Right cardiac atrium (tissue), 5 donors: ENCODE data around the gene SRSF7. TPM values are rescaled to one million over a fixed set of nuclear protein-coding genes. Genes with fewer than 3 reads are reported as not detected.
"Not testable (repeated sequence)": the region's sequence is repeated elsewhere in the genome, so short reads cannot be mapped to it uniquely, and the experiment has no call there.

Experiments used
- ATAC-seq, 2 donors: fragments of 200-7000 bp; cut with Tn5 transposase; one replicate each; pipeline versions ENCODE4 v1.8.0 to v1.9.1; 2020; ENCODE audit warnings: moderate library complexity in 2 of 2, mild to moderate bottlenecking in 1 of 2
- DNase-seq, 3 donors: peaks; one replicate each; pipeline ENCODE4 v3.0.0-alpha.2; 2020
- H3K27ac ChIP-seq: one replicate; pipeline ENCODE4 v1.5.1; 2013; ENCODE audit warnings: mild to moderate bottlenecking, low read length, control low read depth, moderate library complexity
- H3K27me3 ChIP-seq: one replicate; pipeline ENCODE4 v1.6.1; 2013; ENCODE audit not compliant: control insufficient read depth, insufficient read depth
- H3K4me1 ChIP-seq: one replicate; pipeline ENCODE4 v1.6.1; 2013; ENCODE audit warnings: low read length; ENCODE audit not compliant: control insufficient read depth, insufficient read depth
- H3K4me3 ChIP-seq: one replicate; pipeline ENCODE4 v1.5.1; 2013; ENCODE audit warnings: low read length, control low read depth
- H3K9me3 ChIP-seq: one replicate; pipeline ENCODE4 v1.6.1; 2013; ENCODE audit warnings: low read length; ENCODE audit not compliant: control insufficient read depth
- WGBS: extraction: QIAGEN DNeasy Blood & Tissue Kit; methylation state at CpG from one replicate; pipeline ENCODE4 v1.1.7; 2013; 5-methylcytosine and 5-hydroxymethylcytosine counted together
- intact Hi-C, 4 donors: fragments of 100-400 bp; cut with DNase I; formaldehyde crosslinking; loops; one replicate each; pipeline versions ENCODE4 v1.11.0 to v1.14.0; 2022 to 2023
- long read RNA-seq, 4 donors: library from polyadenylated mRNA; unstranded; transcript quantifications; one replicate each; pipeline ENCODE4 v2.0.0, GENCODE V29; 2020 to 2021
- polyA plus RNA-seq: library from polyadenylated mRNA; stranded (reverse); fragments of 200-250 nt; gene quantifications from one replicate; pipeline ENCODE4 v1.2.3, GENCODE V29; 2013
- total RNA-seq, 4 donors: library from RNA; stranded (reverse); fragmentation: NEBNext Ultra II Directional; extraction: Animal tissue kit (Norgen Biotek cat#: 25700); gene quantifications; one replicate each; pipeline ENCODE4 v1.2.1, GENCODE V29; 2021
- donor health status: healthy with polysubstance abuse.
- donor health status: DM: no; HTN: yes; CAD: no.
- donor health status: DM: no; HTN: no; CAD: no.
- donor health status: DM: no; HTN: yes; CAD: no; lungs with severe emphysema.
- donor health status: DM: yes; HTN: yes; CAD: no.

The SRSF7 gene
- total RNA-seq (10 to 100 TPM; 51.4 to 87.1 (median 64.6) TPM), polyA plus RNA-seq (51.1 TPM)
- long read RNA-seq, donor 1, transcript SRSF7-201 (8 exons, 2,489 nt): major isoform, 24 of 40 reads
- long read RNA-seq, donor 1, partial matches to known transcripts: 4 of 40 reads
- long read RNA-seq, donor 1, other reads (novel, unspliced or antisense): 4 of 40 reads
- long read RNA-seq, donor 2, transcript SRSF7-201 (8 exons, 2,489 nt): major isoform, 10 of 20 reads
- long read RNA-seq, donor 2, partial matches to known transcripts: 3 of 20 reads
- long read RNA-seq, donor 2, other reads (novel, unspliced or antisense): 1 of 20 reads
- long read RNA-seq, donor 3, transcript SRSF7-208 (7 exons, 1,903 nt): minor isoform, 6 of 35 reads
- long read RNA-seq, donor 3, transcript SRSF7-201 (8 exons, 2,489 nt): major isoform, 14 of 35 reads
- long read RNA-seq, donor 3, partial matches to known transcripts: 7 of 35 reads
- long read RNA-seq, donor 3, other reads (novel, unspliced or antisense): 4 of 35 reads
- long read RNA-seq, donor 4, transcript SRSF7-201 (8 exons, 2,489 nt): major isoform, 9 of 20 reads
- long read RNA-seq, donor 4, partial matches to known transcripts: 1 of 20 reads
- long read RNA-seq, donor 4, other reads (novel, unspliced or antisense): 2 of 20 reads

DNA sequence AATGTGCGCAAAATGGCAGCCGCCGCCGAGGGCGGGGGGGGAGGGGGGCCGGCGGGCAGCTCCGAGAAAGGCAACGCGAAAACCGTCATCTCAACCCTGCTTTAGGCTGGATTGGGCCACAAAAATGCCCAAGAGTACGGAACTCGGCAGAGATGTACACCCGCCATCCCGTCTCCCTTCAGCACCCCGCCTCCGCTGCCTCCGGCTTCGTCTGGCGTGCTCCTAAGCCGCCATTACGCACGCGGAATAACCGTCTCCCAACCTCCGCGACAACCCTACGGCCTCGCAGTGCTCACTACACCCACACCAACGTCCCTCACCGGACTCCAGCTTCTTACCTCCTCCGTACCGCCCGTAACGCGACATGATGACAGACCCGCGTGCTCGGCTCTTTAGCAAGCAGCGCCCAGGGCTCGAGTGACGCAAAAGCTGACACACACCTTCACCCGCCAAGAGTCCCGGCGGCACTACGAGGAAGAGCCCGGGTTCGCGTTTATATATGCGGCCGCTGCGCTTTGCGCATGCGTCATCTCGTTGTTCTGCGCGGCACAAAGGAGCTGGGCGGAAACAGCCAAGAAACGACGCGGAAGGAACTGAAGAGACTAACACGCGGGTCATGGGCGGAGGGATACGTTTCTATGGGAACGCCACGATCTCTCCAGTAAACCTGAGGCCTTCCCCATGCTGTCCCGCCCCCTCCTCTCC is at the start of gene SRSF7:
Gene SRSF7 (minus strand): TSS at position 471 of the 705 bp plus-strand sequence. CDS start 105 bp downstream, at position 366.
- peak; percentile 94 to 96 for ATAC-seq
- Histone ChIP-seq H3K4me3 (peak within 1 kb of the TSS; percentile 77), H3K27ac (peak within 1 kb of the TSS; percentile 100), H3K9me3 (no peaks in the 10 kb centered on the region), H3K4me1 (peaks cover 3% of the 10 kb centered on the region), H3K27me3 (no peaks in the 10 kb centered on the region)
- intact Hi-C loops: no loop called here
- peak; percentile 97 to 99 (median 98) for DNase-seq
- WGBS: under 1% methylated on average over 68 of the region's 68 CpGs

GRCh38 chr2:38797953-38798352 is 46.8 kb upstream of the SRSF7 start:
- Histone ChIP-seq H3K4me3 (no peak overlapping the region), H3K27ac (no peak overlapping the region), H3K27me3 (no peaks in the 10 kb centered on the region), H3K9me3 (no peaks in the 10 kb centered on the region), H3K4me1 (no peaks in the 10 kb centered on the region)
- ATAC-seq (no peak), DNase-seq (no peak)
- WGBS: 92% methylated on average over 3 of the region's 3 CpGs
- intact Hi-C loops: no loop called here

GRCh38 chr2:38797250-38797676 is 46.1 kb upstream of the SRSF7 start:
- no peak for DNase-seq
- WGBS: 70% methylated on average over 10 of the region's 10 CpGs
- Histone ChIP-seq H3K9me3 (no peaks in the 10 kb centered on the region), H3K27me3 (no peaks in the 10 kb centered on the region), H3K4me1 (no peaks in the 10 kb centered on the region), H3K4me3 (no peak overlapping the region), H3K27ac (no peak overlapping the region)
- no peak for ATAC-seq
- intact Hi-C loops: no loop called here

DNA sequence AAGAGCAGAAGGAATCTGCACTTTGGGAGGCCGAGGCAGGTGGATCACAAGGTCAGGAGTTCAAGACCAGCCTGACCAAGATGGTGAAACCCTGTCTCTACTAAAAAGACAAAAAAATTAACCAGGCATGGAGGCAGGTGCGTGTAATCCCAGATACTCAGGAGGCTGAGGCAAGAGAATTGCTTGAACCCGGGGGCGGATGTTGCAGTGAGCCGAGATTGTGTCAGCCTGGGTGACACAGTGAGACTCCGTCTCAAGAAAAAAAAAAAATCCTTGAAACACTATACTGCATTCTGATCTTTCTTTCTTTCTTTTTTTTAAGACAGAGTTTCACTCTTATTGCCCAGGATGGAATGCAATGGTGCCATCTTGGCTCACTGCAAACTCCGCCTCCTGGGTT is 43.9 kb upstream of the SRSF7 start:
- H3K4me1 ChIP-seq, H3K9me3 ChIP-seq, DNase-seq, H3K27ac ChIP-seq, ATAC-seq, H3K27me3 ChIP-seq, H3K4me3 ChIP-seq, intact Hi-C loops: not testable (repeated sequence)
- WGBS: 91% methylated on average over 7 of the region's 7 CpGs

DNA sequence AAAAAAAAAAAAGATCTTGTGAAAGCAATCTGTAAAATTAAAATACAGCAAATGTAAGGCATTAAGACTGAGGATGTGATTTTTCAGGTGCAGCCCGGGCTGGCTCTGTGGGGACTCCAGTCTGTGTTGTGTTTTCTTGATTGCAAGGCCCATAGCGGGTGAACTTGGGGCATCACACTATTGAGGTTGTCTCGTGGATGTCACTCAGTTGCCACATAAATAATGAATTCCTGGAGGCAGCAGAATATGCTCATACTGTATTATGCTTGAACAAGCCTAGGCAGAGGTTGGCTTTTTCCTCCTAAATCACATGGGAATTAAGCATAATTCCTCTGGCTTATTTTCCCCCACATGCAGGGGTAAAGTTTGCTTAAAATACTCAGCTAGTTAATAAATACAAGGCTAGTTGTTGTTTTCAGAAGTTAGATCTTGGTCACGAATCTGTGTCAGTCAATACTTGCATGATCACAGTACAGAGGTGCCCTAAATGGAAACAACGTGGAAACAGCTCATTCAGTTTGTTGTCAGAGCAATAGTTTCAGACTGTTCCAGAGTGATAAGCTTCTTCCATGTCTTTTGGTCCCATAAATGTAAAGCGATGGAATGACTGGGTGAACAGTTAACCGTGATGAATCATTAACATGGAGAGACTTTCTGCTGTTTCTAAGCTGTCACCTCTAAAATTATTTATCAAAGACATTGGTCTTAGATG is 43.2 kb upstream of the SRSF7 start:
- Histone ChIP-seq H3K9me3 (no peaks in the 10 kb centered on the region), H3K4me3 (no peak overlapping the region), H3K27ac (no peak overlapping the region), H3K27me3 (no peaks in the 10 kb centered on the region), H3K4me1 (no peaks in the 10 kb centered on the region)
- DNase-seq (no peak), ATAC-seq (no peak)
- intact Hi-C loops: no loop called here
- WGBS: 79% methylated on average over 7 of the region's 7 CpGs

DNA sequence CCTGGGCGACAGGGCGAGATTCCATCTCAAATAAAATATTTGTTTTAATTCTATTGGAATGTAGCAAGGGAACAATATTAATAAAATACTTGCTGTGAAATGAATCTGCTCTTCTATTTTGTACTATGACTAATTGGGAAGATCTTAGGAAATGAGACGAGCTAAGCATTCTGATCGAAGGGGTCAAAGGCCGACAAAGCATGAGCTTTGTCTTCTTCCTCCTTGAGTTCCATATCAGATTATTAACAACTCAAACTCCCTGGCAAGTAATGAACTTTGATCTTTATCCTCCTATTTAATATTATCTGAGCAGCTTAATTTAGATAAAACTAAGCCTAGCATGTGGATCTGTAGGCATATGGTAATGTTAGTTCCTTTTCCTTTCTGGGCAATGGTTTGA is 42.4 kb upstream of the SRSF7 start:
- H3K4me3 ChIP-seq: no peak overlapping the region
- H3K4me1 ChIP-seq: no peaks in the 10 kb centered on the region
- no peak overlapping the region for H3K27ac ChIP-seq
- intact Hi-C loops: no loop called here
- no peaks in the 10 kb centered on the region for H3K9me3 ChIP-seq
- WGBS: 91% methylated on average over 5 of the region's 5 CpGs
- no peaks in the 10 kb centered on the region for H3K27me3 ChIP-seq
- ATAC-seq (no peak), DNase-seq (no peak)

GRCh38 chr2:38792751-38793150 is 41.6 kb upstream of the SRSF7 start:
- intact Hi-C loops: no loop called here
- no peak for ATAC-seq

GRCh38 chr2:38792321-38792720 is 41.2 kb upstream of the SRSF7 start:
- DNase-seq, ATAC-seq, H3K27ac ChIP-seq, intact Hi-C loops, H3K9me3 ChIP-seq, H3K4me1 ChIP-seq, H3K27me3 ChIP-seq, H3K4me3 ChIP-seq: not testable (repeated sequence)
- 92% methylated on average over 8 of the region's 8 CpGs for WGBS

More at GRCh38 chr2:38792751-38793150, 41.6 kb upstream of the SRSF7 start:
- Histone ChIP-seq H3K27ac (no peak overlapping the region), H3K4me3 (no peak overlapping the region), H3K27me3 (no peaks in the 10 kb centered on the region), H3K4me1 (no peaks in the 10 kb centered on the region), H3K9me3 (no peaks in the 10 kb centered on the region)
- 50% methylated on average over 2 of the region's 2 CpGs for WGBS
- DNase-seq: no peak

DNA sequence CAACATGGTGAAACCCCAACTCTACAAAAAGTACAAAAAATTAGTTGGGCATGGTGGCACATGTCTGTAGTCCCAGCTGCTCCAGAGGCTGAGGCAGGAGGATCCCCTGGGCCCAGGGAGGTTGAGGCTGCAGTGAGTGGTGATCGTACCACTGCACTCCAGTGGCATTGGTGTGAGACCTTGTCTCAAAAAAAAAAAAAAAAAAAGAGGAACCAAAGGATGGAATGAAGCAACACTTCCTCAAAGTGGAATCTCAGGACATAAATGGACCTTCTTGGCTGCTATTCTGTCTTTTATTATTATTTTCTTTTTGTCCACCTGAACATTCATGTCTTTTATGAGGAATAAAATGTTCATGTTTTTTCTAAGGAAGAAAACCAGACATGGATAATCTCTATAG is 40.6 kb upstream of the SRSF7 start:
- no peak for DNase-seq
- no peak overlapping the region for H3K27ac ChIP-seq
- H3K27me3 ChIP-seq: no peaks in the 10 kb centered on the region
- no peaks in the 10 kb centered on the region for H3K9me3 ChIP-seq
- intact Hi-C loops: no loop called here
- no peaks in the 10 kb centered on the region for H3K4me1 ChIP-seq
- 80% methylated on average over 1 of the region's 1 CpG for WGBS
- no peak for ATAC-seq
- H3K4me3 ChIP-seq: no peak overlapping the region

- WGBS: 88% methylated on average over 14 of the region's 14 CpGs
- Histone ChIP-seq H3K27me3 (no peaks in the 10 kb centered on the region), H3K27ac (no peak overlapping the region), H3K4me1 (no peaks in the 10 kb centered on the region), H3K9me3 (no peaks in the 10 kb centered on the region), H3K4me3 (no peak overlapping the region)
- DNase-seq (no peak), ATAC-seq (no peak)
- intact Hi-C loops: no loop called here
Measured at GRCh38 chr2:38789691-38790090, 38.5 kb upstream of the SRSF7 start.
